WTC11 (cell line): ENCODE measurements around the gene ARIH2. TPM values are rescaled to one million over a fixed set of nuclear protein-coding genes. Genes with fewer than 3 reads are reported as not detected.

Experiments
- ATAC-seq: fragments of 200-7000 bp; cut with Tn5 transposase; 2 replicates; pipeline ENCODE4 v1.10.0; 2021; ENCODE audit warnings: mild to moderate bottlenecking, moderate library complexity
- CTCF ChIA-PET: fragments of 300-600 bp; sonication (Branson Sonifier 250); formaldehyde crosslinking; loops from one replicate; lab custom pipeline; 2021; ENCODE audit warnings: antibody characterized with exemption; lab: Charles Lee
- POLR2A ChIA-PET: fragments of 350-600 bp; sonication (Branson Sonifier 250); formaldehyde crosslinking; loops from one replicate; lab custom pipeline; 2021; ENCODE audit warnings: antibody characterized with exemption; lab: Charles Lee
- DNase-seq: peaks from one replicate; pipeline ENCODE4 v3.0.0; 2021; ENCODE audit warnings: low spot score
- H3K27ac Mint-ChIP-seq: 2 replicates; pipeline ENCODE4 v1.8.0; 2021; ENCODE audit warnings: mixed read lengths
- H3K27me3 Mint-ChIP-seq: 2 replicates; pipeline ENCODE4 v1.8.0; 2021; ENCODE audit warnings: low read depth, mild to moderate bottlenecking, moderate library complexity, mixed read lengths
- H3K36me3 Mint-ChIP-seq: 2 replicates; pipeline ENCODE4 v1.8.0; 2021; ENCODE audit warnings: mixed read lengths
- H3K4me1 Mint-ChIP-seq: 2 replicates; pipeline ENCODE4 v1.8.0; 2022; ENCODE audit warnings: mixed read lengths
- H3K4me3 Mint-ChIP-seq: 2 replicates; pipeline ENCODE4 v1.8.0; 2021; ENCODE audit warnings: mild to moderate bottlenecking, moderate library complexity, mixed read lengths
- H3K9me3 Mint-ChIP-seq: 2 replicates; pipeline ENCODE4 v1.8.0; 2021; ENCODE audit warnings: mixed read lengths
- ARID4B ChIP-seq: sonication (generic); formaldehyde crosslinking; IDR thresholded peaks from 2 replicates; pipeline ENCODE4 v1.8.0; 2023; ENCODE audit warnings: missing genetic modification reagents, mild to moderate bottlenecking, borderline replicate concordance
- ATF3 ChIP-seq: sonication (generic); formaldehyde crosslinking; conservative IDR thresholded peaks from 2 replicates; pipeline ENCODE4 v1.8.1; 2022; ENCODE audit warnings: mild to moderate bottlenecking, missing genetic modification reagents
- IRF2 ChIP-seq: sonication (generic); formaldehyde crosslinking; IDR thresholded peaks from 2 replicates; pipeline ENCODE4 v1.8.0; 2022; ENCODE audit warnings: low read depth, missing genetic modification reagents, borderline replicate concordance
- PRDM15 ChIP-seq: sonication (generic); formaldehyde crosslinking; IDR thresholded peaks from 2 replicates; pipeline ENCODE4 v1.8.0; 2022; ENCODE audit warnings: missing genetic modification reagents
- SOX15 ChIP-seq: fragments of 250-450 bp; sonication (Bioruptor Pico); IDR thresholded peaks from 2 replicates; pipeline ENCODE4 v1.9.0; 2021; ENCODE audit warnings: mild to moderate bottlenecking
- TEAD1 ChIP-seq: sonication (generic); formaldehyde crosslinking; IDR thresholded peaks from 2 replicates; pipeline ENCODE4 v1.8.0; 2022; ENCODE audit warnings: mild to moderate bottlenecking, missing genetic modification reagents
- ZNF317 ChIP-seq: sonication (generic); formaldehyde crosslinking; IDR thresholded peaks from 2 replicates; pipeline ENCODE4 v1.8.1; 2023; ENCODE audit warnings: low read depth, mild to moderate bottlenecking, moderate library complexity, missing genetic modification reagents, borderline replicate concordance
- ZSCAN18 ChIP-seq: fragments of 250-450 bp; sonication (Bioruptor Pico); IDR thresholded peaks from 2 replicates; pipeline ENCODE4 v2.1.2; 2022; ENCODE audit warnings: mild to moderate bottlenecking, moderate library complexity
- total RNA-seq: library from RNA; stranded (reverse); gene quantifications from 3 replicates; pipeline ENCODE4 v1.2.3, GENCODE V29; 2021
- TF ChIP-seq, protein P1 (sequence below): fragments of 250-450 bp; sonication (Bioruptor Pico); IDR thresholded peaks from 2 replicates; pipeline ENCODE4 v1.9.0; 2021; ENCODE audit warnings: mild to moderate bottlenecking
- TF ChIP-seq, protein P2 (sequence below): sonication (generic); formaldehyde crosslinking; IDR thresholded peaks from 2 replicates; pipeline ENCODE4 v1.8.1; 2023; ENCODE audit warnings: mild to moderate bottlenecking, missing genetic modification reagents, borderline replicate concordance
- TF ChIP-seq, protein P3 (sequence below): fragments of 250-450 bp; sonication (Bioruptor Pico); IDR thresholded peaks from 2 replicates; pipeline ENCODE4 v1.9.0; 2021; ENCODE audit warnings: moderate library complexity, mild to moderate bottlenecking, inconsistent platforms, borderline replicate concordance
- TF ChIP-seq, protein P4 (sequence below): sonication (generic); formaldehyde crosslinking; IDR thresholded peaks from 2 replicates; pipeline ENCODE4 v1.8.1; 2023; ENCODE audit warnings: mild to moderate bottlenecking, missing genetic modification reagents

Gene ARIH2
- total RNA-seq, 1 experiment from 2014 or later = 134 TPM

DNA sequence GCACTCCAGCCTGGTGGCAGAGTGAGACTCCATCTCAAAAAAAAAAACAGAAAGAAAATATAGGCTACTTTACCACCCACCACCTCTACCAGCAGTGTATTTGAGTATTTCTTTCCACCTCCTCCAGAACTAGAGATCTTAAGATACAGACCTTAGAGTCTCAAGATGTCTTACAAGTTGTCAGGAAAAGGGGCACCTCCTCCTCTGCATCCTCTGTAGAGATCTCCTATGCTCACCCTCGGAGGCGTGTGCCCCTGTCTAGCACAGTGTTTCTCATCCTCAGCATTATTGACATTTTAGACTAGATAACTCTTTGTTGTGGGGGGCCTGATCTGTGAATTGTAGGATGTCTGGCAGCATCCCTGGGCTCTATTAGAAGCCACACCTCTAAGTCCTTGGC is 43.7 kb downstream of the ARIH2 start (continued):
- TF ChIP-seq SOX15 (CRISPR knock-in tag) (no peak), TEAD1 (CRISPR knock-in tag) (no peak)
- TF ChIP-seq, protein P1, sequence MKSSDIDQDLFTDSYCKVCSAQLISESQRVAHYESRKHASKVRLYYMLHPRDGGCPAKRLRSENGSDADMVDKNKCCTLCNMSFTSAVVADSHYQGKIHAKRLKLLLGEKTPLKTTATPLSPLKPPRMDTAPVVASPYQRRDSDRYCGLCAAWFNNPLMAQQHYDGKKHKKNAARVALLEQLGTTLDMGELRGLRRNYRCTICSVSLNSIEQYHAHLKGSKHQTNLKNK (CRISPR knock-in tag) = no peak

- peak overlapping the region; percentile 35 for H3K4me3 Mint-ChIP-seq
- peak; percentile 71 for ATAC-seq
- ChIA-PET POLR2A (no interaction called here), CTCF (interaction anchor here (0.9 to 1.3 kb wide), 3 partner anchors 25 to 223 kb away, joined by 3 to 4 read pairs (median 4); no protein-coding TSS in a partner anchor)
- DNase-seq = no peak
- peaks cover 28% of the 10 kb centered on the region for H3K36me3 Mint-ChIP-seq
- H3K27ac Mint-ChIP-seq = peak overlapping the region; percentile 89
- H3K27me3 Mint-ChIP-seq = no peaks in the 10 kb centered on the region
- H3K4me1 Mint-ChIP-seq = peaks cover 45% of the 10 kb centered on the region
- TF ChIP-seq ATF3 (CRISPR knock-in tag) (no peak), IRF2 (no peak), ARID4B (no peak), ZSCAN18 (CRISPR knock-in tag) (no peak), ZNF317 (CRISPR knock-in tag) (no peak), PRDM15 (CRISPR knock-in tag) (no peak), SOX15 (CRISPR knock-in tag) (no peak)
- TF ChIP-seq, protein P2, sequence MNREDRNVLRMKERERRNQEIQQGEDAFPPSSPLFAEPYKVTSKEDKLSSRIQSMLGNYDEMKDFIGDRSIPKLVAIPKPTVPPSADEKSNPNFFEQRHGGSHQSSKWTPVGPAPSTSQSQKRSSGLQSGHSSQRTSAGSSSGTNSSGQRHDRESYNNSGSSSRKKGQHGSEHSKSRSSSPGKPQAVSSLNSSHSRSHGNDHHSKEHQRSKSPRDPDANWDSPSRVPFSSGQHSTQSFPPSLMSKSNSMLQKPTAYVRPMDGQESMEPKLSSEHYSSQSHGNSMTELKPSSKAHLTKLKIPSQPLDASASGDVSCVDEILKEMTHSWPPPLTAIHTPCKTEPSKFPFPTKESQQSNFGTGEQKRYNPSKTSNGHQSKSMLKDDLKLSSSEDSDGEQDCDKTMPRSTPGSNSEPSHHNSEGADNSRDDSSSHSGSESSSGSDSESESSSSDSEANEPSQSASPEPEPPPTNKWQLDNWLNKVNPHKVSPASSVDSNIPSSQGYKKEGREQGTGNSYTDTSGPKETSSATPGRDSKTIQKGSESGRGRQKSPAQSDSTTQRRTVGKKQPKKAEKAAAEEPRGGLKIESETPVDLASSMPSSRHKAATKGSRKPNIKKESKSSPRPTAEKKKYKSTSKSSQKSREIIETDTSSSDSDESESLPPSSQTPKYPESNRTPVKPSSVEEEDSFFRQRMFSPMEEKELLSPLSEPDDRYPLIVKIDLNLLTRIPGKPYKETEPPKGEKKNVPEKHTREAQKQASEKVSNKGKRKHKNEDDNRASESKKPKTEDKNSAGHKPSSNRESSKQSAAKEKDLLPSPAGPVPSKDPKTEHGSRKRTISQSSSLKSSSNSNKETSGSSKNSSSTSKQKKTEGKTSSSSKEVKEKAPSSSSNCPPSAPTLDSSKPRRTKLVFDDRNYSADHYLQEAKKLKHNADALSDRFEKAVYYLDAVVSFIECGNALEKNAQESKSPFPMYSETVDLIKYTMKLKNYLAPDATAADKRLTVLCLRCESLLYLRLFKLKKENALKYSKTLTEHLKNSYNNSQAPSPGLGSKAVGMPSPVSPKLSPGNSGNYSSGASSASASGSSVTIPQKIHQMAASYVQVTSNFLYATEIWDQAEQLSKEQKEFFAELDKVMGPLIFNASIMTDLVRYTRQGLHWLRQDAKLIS (CRISPR knock-in tag) = no peak
- TF ChIP-seq, protein P3, sequence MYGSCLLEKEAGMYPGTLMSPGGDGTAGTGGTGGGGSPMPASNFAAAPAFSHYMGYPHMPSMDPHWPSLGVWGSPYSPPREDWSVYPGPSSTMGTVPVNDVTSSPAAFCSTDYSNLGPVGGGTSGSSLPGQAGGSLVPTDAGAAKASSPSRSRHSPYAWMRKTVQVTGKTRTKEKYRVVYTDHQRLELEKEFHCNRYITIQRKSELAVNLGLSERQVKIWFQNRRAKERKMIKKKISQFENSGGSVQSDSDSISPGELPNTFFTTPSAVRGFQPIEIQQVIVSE (CRISPR knock-in tag) = no peak
- TF ChIP-seq, protein P4, sequence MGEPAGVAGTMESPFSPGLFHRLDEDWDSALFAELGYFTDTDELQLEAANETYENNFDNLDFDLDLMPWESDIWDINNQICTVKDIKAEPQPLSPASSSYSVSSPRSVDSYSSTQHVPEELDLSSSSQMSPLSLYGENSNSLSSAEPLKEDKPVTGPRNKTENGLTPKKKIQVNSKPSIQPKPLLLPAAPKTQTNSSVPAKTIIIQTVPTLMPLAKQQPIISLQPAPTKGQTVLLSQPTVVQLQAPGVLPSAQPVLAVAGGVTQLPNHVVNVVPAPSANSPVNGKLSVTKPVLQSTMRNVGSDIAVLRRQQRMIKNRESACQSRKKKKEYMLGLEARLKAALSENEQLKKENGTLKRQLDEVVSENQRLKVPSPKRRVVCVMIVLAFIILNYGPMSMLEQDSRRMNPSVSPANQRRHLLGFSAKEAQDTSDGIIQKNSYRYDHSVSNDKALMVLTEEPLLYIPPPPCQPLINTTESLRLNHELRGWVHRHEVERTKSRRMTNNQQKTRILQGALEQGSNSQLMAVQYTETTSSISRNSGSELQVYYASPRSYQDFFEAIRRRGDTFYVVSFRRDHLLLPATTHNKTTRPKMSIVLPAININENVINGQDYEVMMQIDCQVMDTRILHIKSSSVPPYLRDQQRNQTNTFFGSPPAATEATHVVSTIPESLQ (CRISPR knock-in tag) = no peak
- H3K9me3 Mint-ChIP-seq = no peaks in the 10 kb centered on the region
These were observed 44.3 kb downstream of the ARIH2 start for GRCh38 chr3:48962939-48963338.
